ENCODE results near the gene GINS3. TPM values are rescaled to one million over a fixed set of nuclear protein-coding genes. Genes with fewer than 3 reads are reported as not detected.

GINS3 gene
- total RNA-seq, 2 donors from 2014 or later, result 0.77 to 0.86 TPM

GRCh38 chr16:58448890-58449289, 56.6 kb downstream of the GINS3 start:
- H3K27ac Mint-ChIP-seq, result no peak overlapping the region

GRCh38 chr16:58449306-58449705, 57.0 kb downstream of the GINS3 start:
- DNase-seq (no peak), ATAC-seq (no peak)
- H3K27me3 Mint-ChIP-seq, result peaks cover 40% of the 10 kb centered on the region
- H3K4me1 Mint-ChIP-seq, result peaks cover 2% of the 10 kb centered on the region
- H3K9me3 ChIP-seq (ENCODE audit: control insufficient read depth, low read length, poor library complexity, severe bottlenecking), result no peaks in the 10 kb centered on the region
- no peaks in the 10 kb centered on the region for H3K36me3 Mint-ChIP-seq (ENCODE audit: low read depth)
- no peak overlapping the region for H3K4me3 Mint-ChIP-seq
- H3K27ac Mint-ChIP-seq, result no peak overlapping the region

More at GRCh38 chr16:58448890-58449289, 56.6 kb downstream of the GINS3 start:
- H3K27me3 Mint-ChIP-seq, result peaks cover 40% of the 10 kb centered on the region
- peaks cover 2% of the 10 kb centered on the region for H3K4me1 Mint-ChIP-seq
- no peaks in the 10 kb centered on the region for H3K9me3 ChIP-seq (ENCODE audit: control insufficient read depth, low read length, poor library complexity, severe bottlenecking)
- no peaks in the 10 kb centered on the region for H3K36me3 Mint-ChIP-seq (ENCODE audit: low read depth)
- no peak overlapping the region for H3K4me3 Mint-ChIP-seq
- ATAC-seq (no peak), DNase-seq (no peak)

DNA sequence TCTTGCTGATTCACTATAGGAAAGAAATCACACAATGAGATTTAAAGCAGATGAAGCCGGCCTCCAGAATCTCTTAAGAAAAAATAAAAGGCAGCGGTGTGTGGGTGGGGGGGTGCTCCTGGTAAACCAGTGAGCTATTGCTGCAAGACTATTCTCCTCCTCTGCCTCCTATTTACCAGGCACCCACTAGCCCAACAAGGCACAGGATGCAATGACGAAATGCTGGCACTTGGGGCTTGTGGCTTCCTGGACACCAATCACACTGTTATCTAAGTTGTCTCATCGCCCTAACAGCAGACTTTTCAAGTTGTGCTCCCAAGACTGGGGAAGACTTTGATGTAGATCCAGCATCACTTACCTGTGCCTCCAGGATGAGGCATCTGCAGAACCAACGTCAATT, 57.5 kb downstream of the GINS3 start:
- Mint-ChIP-seq H3K4me1 (peaks cover 2% of the 10 kb centered on the region), H3K27me3 (peaks cover 42% of the 10 kb centered on the region), H3K4me3 (no peak overlapping the region), H3K36me3 (ENCODE audit: low read depth) (no peaks in the 10 kb centered on the region), H3K27ac (no peak overlapping the region)
- no peaks in the 10 kb centered on the region for H3K9me3 ChIP-seq (ENCODE audit: control insufficient read depth, low read length, poor library complexity, severe bottlenecking)
- ATAC-seq (no peak), DNase-seq (no peak)

- Mint-ChIP-seq H3K27me3 (peaks cover 47% of the 10 kb centered on the region), H3K4me3 (no peak overlapping the region), H3K4me1 (peaks cover 2% of the 10 kb centered on the region), H3K36me3 (ENCODE audit: low read depth) (no peaks in the 10 kb centered on the region), H3K27ac (no peak overlapping the region)
- ATAC-seq, result no peak
- DNase-seq, result no peak
- H3K9me3 ChIP-seq (ENCODE audit: control insufficient read depth, low read length, poor library complexity, severe bottlenecking), result no peaks in the 10 kb centered on the region
Measured at GRCh38 chr16:58450590-58450989, 58.3 kb downstream of the GINS3 start.

DNA sequence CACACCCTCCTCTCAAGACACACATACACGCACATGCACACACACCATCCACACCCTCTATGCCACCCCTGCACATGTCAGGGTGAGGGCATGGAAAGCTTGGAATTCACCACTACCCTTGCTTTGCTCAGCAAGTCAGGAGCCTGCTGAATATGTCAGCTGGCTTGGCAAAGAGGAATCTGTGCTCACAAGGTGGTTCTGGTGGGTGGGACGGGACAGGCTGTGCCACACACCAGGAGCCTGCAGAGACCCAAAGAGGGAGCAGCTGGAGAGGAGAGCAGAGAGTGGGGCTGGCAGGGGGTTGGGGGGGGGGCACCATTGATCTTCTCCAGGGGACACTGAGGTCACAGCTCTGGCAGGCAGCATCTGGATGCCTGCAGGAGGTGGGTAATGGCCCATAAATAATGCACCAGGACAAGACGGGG, 59.0 kb downstream of the GINS3 start:
- Mint-ChIP-seq H3K4me3 (no peak overlapping the region), H3K36me3 (ENCODE audit: low read depth) (no peaks in the 10 kb centered on the region), H3K27me3 (peaks cover 47% of the 10 kb centered on the region), H3K27ac (no peak overlapping the region), H3K4me1 (peaks cover 2% of the 10 kb centered on the region)
- DNase-seq, result no peak
- no peaks in the 10 kb centered on the region for H3K9me3 ChIP-seq (ENCODE audit: control insufficient read depth, low read length, poor library complexity, severe bottlenecking)
- no peak for ATAC-seq

DNA sequence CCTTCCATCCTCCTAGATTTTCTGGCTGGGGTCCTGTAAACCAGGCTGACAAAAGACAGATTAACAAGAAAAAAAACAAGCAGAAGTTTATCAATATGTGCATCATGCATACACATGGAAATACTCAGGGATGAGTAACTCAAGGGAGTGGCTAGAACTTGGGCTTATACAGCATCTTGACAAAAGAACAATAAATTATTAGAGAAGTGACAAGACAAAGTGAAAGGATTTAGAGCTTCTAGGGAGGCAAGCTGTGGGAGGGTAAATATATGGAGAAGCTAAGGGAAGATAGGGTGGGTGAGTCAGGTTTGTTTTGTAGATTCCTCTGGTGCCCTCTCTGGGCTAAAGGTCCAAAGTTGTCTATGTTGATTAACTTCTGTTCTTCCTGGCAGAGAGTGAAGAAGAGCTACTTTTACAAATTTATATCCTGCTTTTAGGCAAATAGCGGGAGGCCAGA, 59.7 kb downstream of the GINS3 start:
- Mint-ChIP-seq H3K4me3 (no peak overlapping the region), H3K4me1 (peaks cover 2% of the 10 kb centered on the region), H3K27me3 (peaks cover 47% of the 10 kb centered on the region), H3K36me3 (ENCODE audit: low read depth) (no peaks in the 10 kb centered on the region), H3K27ac (no peak overlapping the region)
- no peak for DNase-seq
- no peaks in the 10 kb centered on the region for H3K9me3 ChIP-seq (ENCODE audit: control insufficient read depth, low read length, poor library complexity, severe bottlenecking)
- no peak for ATAC-seq

- DNase-seq (no peak), ATAC-seq (no peak)
- Mint-ChIP-seq H3K27ac (no peak overlapping the region), H3K4me3 (no peak overlapping the region), H3K27me3 (peaks cover 52% of the 10 kb centered on the region), H3K36me3 (ENCODE audit: low read depth) (no peaks in the 10 kb centered on the region), H3K4me1 (peaks cover 2% of the 10 kb centered on the region)
- no peaks in the 10 kb centered on the region for H3K9me3 ChIP-seq (ENCODE audit: control insufficient read depth, low read length, poor library complexity, severe bottlenecking)
Measured at GRCh38 chr16:58452640-58453039, 60.4 kb downstream of the GINS3 start.

GRCh38 chr16:58454178-58454577, 61.9 kb downstream of the GINS3 start:
- no peak for ATAC-seq
- Mint-ChIP-seq H3K27ac (no peak overlapping the region), H3K4me3 (no peak overlapping the region)

GRCh38 chr16:58454856-58455255, 62.6 kb downstream of the GINS3 start:
- no peaks in the 10 kb centered on the region for H3K9me3 ChIP-seq (ENCODE audit: control insufficient read depth, low read length, poor library complexity, severe bottlenecking)

More at GRCh38 chr16:58454178-58454577, 61.9 kb downstream of the GINS3 start:
- no peaks in the 10 kb centered on the region for H3K36me3 Mint-ChIP-seq (ENCODE audit: low read depth)
- peaks cover 2% of the 10 kb centered on the region for H3K4me1 Mint-ChIP-seq
- H3K27me3 Mint-ChIP-seq, result peaks cover 52% of the 10 kb centered on the region
- DNase-seq, result no peak
- H3K9me3 ChIP-seq (ENCODE audit: control insufficient read depth, low read length, poor library complexity, severe bottlenecking), result no peaks in the 10 kb centered on the region

More at GRCh38 chr16:58454856-58455255, 62.6 kb downstream of the GINS3 start:
- Mint-ChIP-seq H3K27me3 (peaks cover 48% of the 10 kb centered on the region), H3K4me3 (no peak overlapping the region), H3K4me1 (no peaks in the 10 kb centered on the region), H3K27ac (no peak overlapping the region), H3K36me3 (ENCODE audit: low read depth) (no peaks in the 10 kb centered on the region)
- DNase-seq, result no peak
- ATAC-seq, result no peak

Other genes starting within 250 kb of the GINS3 start
- 10 to 100 TPM; 52.7 to 54.3 TPM for gene CSNK2A2, start 194.4 kb upstream of the GINS3 start, total RNA-seq
- gene PRSS54, start 97.4 kb upstream of the GINS3 start, total RNA-seq, result not detected
- gene NDRG4, start 107.7 kb downstream of the GINS3 start, total RNA-seq, result 1 to 10 TPM in 1 of 2 donors, under 1 TPM in 1; 0.90 to 1.3 TPM
- gene SETD6, start 123.0 kb downstream of the GINS3 start, total RNA-seq, result 10 to 100 TPM; 20.7 to 24.7 TPM
- gene CNOT1, start 237.4 kb downstream of the GINS3 start, total RNA-seq, result 100 to 1,000 TPM; 213 to 224 TPM